HepG2 (cell line): ENCODE data around the gene MRPS14. TPM values are rescaled to one million over a fixed set of nuclear protein-coding genes. Genes with fewer than 3 reads are reported as not detected.

Experiments
- ARID4A ChIP-seq: sonication (generic); formaldehyde crosslinking; IDR thresholded peaks from 2 replicates; pipeline ENCODE4 v1.5.0; 2020; ENCODE audit warnings: mild to moderate bottlenecking, missing genetic modification reagents, borderline replicate concordance
- ARNTL ChIP-seq: sonication (generic); formaldehyde crosslinking; IDR thresholded peaks from 2 replicates; pipeline ENCODE4 v1.4.0; 2020; ENCODE audit warnings: mild to moderate bottlenecking, missing genetic modification reagents
- ATF4 ChIP-seq, 2 experiments: fragments of 450-650 bp in 1 of 2; sonication (generic) in 1 of 2; formaldehyde crosslinking; IDR thresholded peaks; 2 replicates each; pipeline versions ENCODE4 v1.5.0 to v1.8.0; 2020 to 2022; ENCODE audit warnings: mild to moderate bottlenecking in 1 of 2, missing genetic modification reagents in 1 of 2
- ATRX ChIP-seq: sonication (generic); formaldehyde crosslinking; IDR thresholded peaks from 2 replicates; pipeline ENCODE4 v1.4.0; 2020; ENCODE audit warnings: missing genetic modification reagents, borderline replicate concordance
- BRD4 ChIP-seq: sonication (generic); formaldehyde crosslinking; IDR thresholded peaks from 2 replicates; pipeline ENCODE4 v1.4.0; 2020; ENCODE audit warnings: missing genetic modification reagents
- HOXD1 ChIP-seq: sonication (generic); formaldehyde crosslinking; IDR thresholded peaks from 2 replicates; pipeline ENCODE4 v1.5.0; 2020; ENCODE audit warnings: missing genetic modification reagents
- IRF9 ChIP-seq: sonication (generic); formaldehyde crosslinking; IDR thresholded peaks from 2 replicates; pipeline ENCODE4 v1.8.0; 2022; ENCODE audit warnings: missing genetic modification reagents, mild to moderate bottlenecking, borderline replicate concordance
- MYC ChIP-seq: sonication (generic); formaldehyde crosslinking; IDR thresholded peaks from 2 replicates; pipeline ENCODE4 v1.9.0; 2021; ENCODE audit warnings: missing genetic modification reagents, borderline replicate concordance
- RAD51 ChIP-seq: fragments of 450-650 bp; IDR thresholded peaks from 2 replicates; pipeline ENCODE4 v1.6.1; 2016; ENCODE audit warnings: borderline replicate concordance
- RARA ChIP-seq: IDR thresholded peaks from 2 replicates; pipeline ENCODE4 v1.6.1; 2016; ENCODE audit warnings: missing genetic modification reagents, missing compliant biosample characterization
- RBM22 ChIP-seq: fragments of 200-400 bp; formaldehyde crosslinking; optimal IDR thresholded peaks from 2 replicates; pipeline ENCODE3; 2017; ENCODE audit warnings: mild to moderate bottlenecking, low read length, moderate library complexity
- RFX3 ChIP-seq: IDR thresholded peaks from 2 replicates; pipeline ENCODE4 v1.6.1; 2016; ENCODE audit warnings: missing biosample characterization, missing genetic modification reagents
- TRIM22 ChIP-seq: fragments of 450-650 bp; IDR thresholded peaks from 2 replicates; pipeline ENCODE4 v1.6.1; 2017
- U2AF2 ChIP-seq: fragments of 200-400 bp; formaldehyde crosslinking; IDR thresholded peaks from 2 replicates; pipeline ENCODE4 v1.6.1; 2017; ENCODE audit warnings: low read depth, mild to moderate bottlenecking, low read length
- ZBTB44 ChIP-seq: sonication (generic); formaldehyde crosslinking; IDR thresholded peaks from 2 replicates; pipeline ENCODE4 v1.4.0; 2020; ENCODE audit warnings: missing genetic modification reagents
- ZNF337 ChIP-seq: sonication (generic); formaldehyde crosslinking; IDR thresholded peaks from 2 replicates; pipeline ENCODE4 v1.5.1; 2020; ENCODE audit warnings: missing genetic modification reagents, low read depth, mild to moderate bottlenecking, borderline replicate concordance
- ZNF34 ChIP-seq: sonication (generic); formaldehyde crosslinking; IDR thresholded peaks from 2 replicates; pipeline ENCODE4 v1.4.0; 2020; ENCODE audit warnings: mild to moderate bottlenecking, missing genetic modification reagents, borderline replicate concordance
- ZNF501 ChIP-seq: sonication (generic); formaldehyde crosslinking; IDR thresholded peaks from 2 replicates; pipeline ENCODE4 v1.5.1; 2020; ENCODE audit warnings: mild to moderate bottlenecking, moderate library complexity, missing genetic modification reagents
- ZNF841 ChIP-seq: sonication (generic); formaldehyde crosslinking; IDR thresholded peaks from 2 replicates; pipeline ENCODE4 v1.8.1; 2023; ENCODE audit warnings: missing genetic modification reagents, borderline replicate concordance
- polyA plus RNA-seq, 8 experiments: library from polyadenylated mRNA; depleted of rRNA in 3 of 8; stranded (reverse) in 7 of 8; unstranded in 1 of 8; fragments of >200 nt; fragmentation: Illumina TruSeq in 4 of 8; extraction: Trizol in 4 of 8; gene quantifications; 2 replicates each; pipeline versions ENCODE4 v1.2.1 to v1.2.3, GENCODE V29; 2011 to 2016; ENCODE audit warnings: low read depth in 4 of 8, missing spikeins in 1 of 8, mixed read lengths in 1 of 8; ENCODE audit not compliant: insufficient read depth in 1 of 8
- total RNA-seq, 5 experiments: library from RNA; depleted of rRNA; stranded (reverse); fragments of >200 nt; fragmentation: Illumina TruSeq; extraction: Trizol; gene quantifications; 2 replicates each; pipeline ENCODE4 v1.2.3, GENCODE V29; 2016; ENCODE audit warnings: low read depth in 1 of 5

The MRPS14 gene
- total and polyA plus RNA-seq, 2 of the 13 experiments (the other 11 are each of a cell fraction or from before 2014, with no cell fraction given), result 36.6 to 43.2 TPM

GRCh38 chr1:174999936-175000696 is 23.1 kb downstream of the MRPS14 start, which contains the start of gene CACYBP (continued):
- no peak for TF ChIP-seq ATRX (CRISPR knock-in tag)
- TF ChIP-seq ARNTL (CRISPR knock-in tag), result peak; percentile 78; the same call in 1 of the 2 replicates
- 0 out of 2 replicates have a peak, but pooled peaks have one; percentile 13 for TF ChIP-seq BRD4 (CRISPR knock-in tag)
- peak; percentile 80 for TF ChIP-seq MYC
- peak; percentile 46 for TF ChIP-seq ZNF501
- TF ChIP-seq IRF9 (CRISPR knock-in tag), result peak; percentile 72; the same call in 1 of the 2 replicates
- TF ChIP-seq ZBTB44, result 0 out of 2 replicates have a peak, but pooled peaks have one; percentile 36
- peak; percentile 84 for TF ChIP-seq ARID4A (CRISPR knock-in tag)
- peak in 1 of 2 experiments; percentile 73; a peak in 2 of 4 replicates for TF ChIP-seq ATF4 (CRISPR knock-in tag; IDR thresholded peaks at IDR 0.05)
- no peak for TF ChIP-seq RFX3
- TF ChIP-seq RBM22, result no peak
- TF ChIP-seq RARA, result 0 out of 2 replicates have a peak, but pooled peaks have one; percentile 5
- TF ChIP-seq HOXD1 (CRISPR knock-in tag), result peak; percentile 47; the same call in 1 of the 2 replicates
- TF ChIP-seq TRIM22, result no peak
- 0 out of 2 replicates have a peak, but pooled peaks have one; percentile 49 for TF ChIP-seq ZNF337 (CRISPR knock-in tag)
- TF ChIP-seq U2AF2, result no peak
- TF ChIP-seq ZNF841 (CRISPR knock-in tag), result peak; percentile 73; the same call in 1 of the 2 replicates
- no peak for TF ChIP-seq RAD51
- TF ChIP-seq ZNF34, result peak; percentile 74; the same call in 1 of the 2 replicates
